Coronary artery (tissue), 2 donors: ENCODE measurements around the gene MISFA.

Source experiments
- DNase-seq: peaks from one replicate; pipeline ENCODE4 v3.0.0-alpha.2; 2017; ENCODE audit warnings: low spot score
- H3K27ac ChIP-seq, 2 donors: fragments of 200-600 bp; sonication (generic); one replicate each; pipeline ENCODE4 v1.5.1; 2016 to 2019
- H3K4me3 ChIP-seq: fragments of 200-600 bp; sonication (generic); 2 replicates; pipeline ENCODE4 v1.5.1; 2016; ENCODE audit warnings: mild to moderate bottlenecking, moderate library complexity
- CTCF ChIP-seq: fragments of 200-600 bp; sonication (generic); IDR thresholded peaks from one replicate; pipeline ENCODE4 v1.5.1; 2019; ENCODE audit warnings: antibody characterized with exemption

The MISFA gene

DNA sequence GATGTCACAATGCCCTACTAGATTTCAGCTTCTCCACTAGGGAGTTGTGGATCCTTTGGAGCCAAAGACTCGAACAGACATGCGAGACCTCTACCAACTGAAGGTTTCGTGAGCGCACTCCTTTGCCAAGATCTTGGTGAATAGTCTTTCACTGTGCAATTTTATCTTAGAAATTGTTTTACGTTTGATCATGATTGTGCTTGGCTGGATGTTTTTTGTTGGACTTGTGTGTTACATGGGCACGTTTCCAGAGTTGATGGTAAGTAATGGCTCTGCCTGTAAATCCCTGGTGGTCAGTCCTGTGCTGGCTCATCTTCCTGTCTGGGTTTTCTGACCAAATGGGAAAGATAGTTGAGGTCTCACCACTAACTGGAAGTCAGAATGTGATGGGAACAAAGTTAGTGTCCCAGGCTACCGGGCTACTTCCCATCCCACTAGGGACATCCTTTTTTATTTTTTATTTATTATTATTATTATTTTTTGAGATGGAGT is at the start of gene MISFA:
Gene MISFA, plus strand, starts transcription at position 51 of the 492 bp plus-strand sequence. Its CDS starts 140 bp downstream, at position 191.
- no peak within 1 kb of the TSS for H3K4me3 ChIP-seq
- peak; percentile 8 for DNase-seq
- TF ChIP-seq CTCF = no peak
- no peak within 1 kb of the TSS for H3K27ac ChIP-seq

DNA sequence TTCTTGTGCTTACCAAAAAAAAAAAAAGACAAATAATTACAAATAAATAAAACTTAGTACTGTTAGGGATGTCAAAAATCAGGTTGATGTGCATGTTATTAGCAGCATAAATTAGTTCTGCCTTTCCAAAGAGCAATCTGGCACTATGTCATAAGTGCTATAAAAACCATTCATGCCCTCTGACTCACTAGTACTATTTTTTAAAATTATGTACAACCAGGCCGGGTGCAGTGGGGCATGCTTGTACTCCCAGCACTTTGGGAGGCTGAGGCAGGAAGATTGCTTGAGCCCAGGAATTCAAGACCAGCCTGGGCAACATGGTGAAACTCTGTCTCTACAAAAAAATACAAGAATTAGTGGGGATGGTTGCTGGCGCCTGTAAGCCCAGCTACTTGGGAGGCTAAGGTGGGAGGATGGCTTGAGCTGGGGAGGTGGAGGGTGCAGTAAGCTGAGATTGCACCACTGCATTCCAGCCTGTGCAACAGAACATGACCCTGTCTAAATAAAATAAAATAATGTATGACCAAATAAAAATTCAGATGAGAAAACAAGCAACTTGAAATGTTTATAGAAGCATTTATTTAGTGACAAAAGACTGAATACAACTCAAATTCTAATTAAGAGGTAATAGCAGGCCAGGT is 36.4 kb upstream of the MISFA start:
- H3K27ac ChIP-seq = no peak overlapping the region
- TF ChIP-seq CTCF = no peak
- DNase-seq = no peak

GRCh38 chr11:18564149-18564548 is 35.4 kb upstream of the MISFA start:
- no peak overlapping the region for H3K4me3 ChIP-seq
- no peak overlapping the region for H3K27ac ChIP-seq
- DNase-seq = no peak
- TF ChIP-seq CTCF = no peak

More for the DNA sequence above, 36.4 kb upstream of the MISFA start:
- no peak overlapping the region for H3K4me3 ChIP-seq

- no peak for TF ChIP-seq CTCF
- no peak overlapping the region for H3K4me3 ChIP-seq
- DNase-seq = no peak
- H3K27ac ChIP-seq = no peak overlapping the region
These were observed 33.2 kb upstream of the MISFA start for GRCh38 chr11:18566406-18566805.

DNA sequence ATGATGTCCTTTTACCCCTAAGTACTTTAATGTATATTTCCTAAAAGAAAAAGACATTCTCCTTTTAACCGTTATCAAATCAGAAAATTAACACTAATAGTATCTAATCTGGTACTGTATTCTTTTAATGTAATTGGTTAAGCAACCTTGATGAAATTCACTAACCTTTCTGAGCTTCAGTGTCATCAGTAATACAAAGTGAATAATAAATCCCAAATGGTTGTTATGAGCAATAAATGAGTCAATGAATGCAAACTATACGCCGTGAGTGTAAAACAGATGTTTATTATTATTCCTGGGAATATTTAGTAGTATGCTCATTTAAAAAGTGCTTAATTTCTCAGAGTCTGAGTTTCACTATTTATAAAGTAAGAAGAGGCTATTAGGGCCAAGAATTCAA is 32.5 kb upstream of the MISFA start:
- DNase-seq = no peak
- no peak overlapping the region for H3K27ac ChIP-seq
- TF ChIP-seq CTCF = no peak
- H3K4me3 ChIP-seq = no peak overlapping the region

DNA sequence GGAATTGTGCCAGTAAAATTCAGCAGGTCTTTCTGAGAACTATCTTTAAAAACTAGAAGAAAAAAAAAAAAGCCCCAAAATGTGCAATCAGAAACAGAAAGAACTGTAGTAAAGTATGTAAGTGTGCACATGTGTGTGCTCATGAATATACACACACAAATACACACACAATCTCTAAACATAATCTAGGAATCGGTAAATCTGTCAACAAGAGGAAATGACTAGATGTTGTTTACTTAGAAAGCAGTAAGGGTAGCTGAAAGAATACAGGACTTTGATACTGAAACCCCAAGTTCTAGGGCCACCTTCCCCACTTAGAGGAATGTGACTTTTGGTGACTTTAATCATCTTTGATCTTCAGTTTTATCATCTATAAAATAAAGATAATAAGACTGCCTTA is 24.2 kb upstream of the MISFA start:
- no peak for TF ChIP-seq CTCF
- DNase-seq = no peak
- H3K4me3 ChIP-seq = no peak overlapping the region
- no peak overlapping the region for H3K27ac ChIP-seq

DNA sequence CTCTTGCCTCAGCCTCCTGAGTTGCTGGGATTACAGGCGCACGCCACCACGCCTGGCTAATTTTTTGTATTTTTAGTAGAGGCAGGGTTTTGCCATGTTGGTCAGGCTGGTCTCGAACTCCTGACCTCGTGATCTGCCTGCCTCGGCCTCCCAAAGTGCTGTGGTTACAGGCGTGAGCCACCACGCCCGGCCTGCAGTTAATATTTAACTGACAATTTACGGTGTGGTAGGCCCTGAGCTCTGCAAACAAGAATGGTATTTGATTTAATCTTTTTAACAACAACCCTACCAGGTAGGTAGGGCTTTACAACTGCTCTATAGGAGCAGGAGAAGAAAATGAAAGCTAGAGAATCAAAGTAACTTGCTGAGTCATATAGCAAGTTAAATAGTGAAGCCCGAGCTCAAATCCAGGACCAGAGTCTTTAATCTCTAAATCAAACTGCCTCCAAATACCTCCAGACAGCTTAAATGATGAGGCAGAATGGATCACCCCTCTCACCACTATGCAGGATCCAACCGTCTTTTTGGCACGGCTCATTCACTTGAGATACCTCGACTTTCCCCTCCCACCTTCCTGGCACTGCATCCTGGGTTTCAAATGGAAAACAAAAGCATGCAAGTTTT is 20.5 kb upstream of the MISFA start:
- no peak for TF ChIP-seq CTCF
- no peak overlapping the region for H3K27ac ChIP-seq

More for the DNA sequence above, 20.5 kb upstream of the MISFA start:
- H3K4me3 ChIP-seq = no peak overlapping the region
- no peak for DNase-seq
